H9 (cell line): ENCODE results near the gene DPM1. TPM values are rescaled to one million over a fixed set of nuclear protein-coding genes. Genes with fewer than 3 reads are reported as not detected.
A peak's percentile ranks its signal among the peaks of the same experiment; 100 is the strongest.

Experiments used
- DNase-seq: peaks from one replicate; pipeline ENCODE4 v3.0.0-alpha.2; 2017
- H2AFZ ChIP-seq: one replicate; pipeline ENCODE4 v1.6.1; 2013; ENCODE audit warnings: mild to moderate bottlenecking, low read length, control low read depth, moderate library complexity
- H2AK5ac ChIP-seq: 2 replicates; pipeline ENCODE4 v1.6.1; 2013; ENCODE audit warnings: low read length, control low read depth, mixed read lengths; ENCODE audit not compliant: insufficient read length
- H2BK120ac ChIP-seq: one replicate; pipeline ENCODE4 v1.6.1; 2013; ENCODE audit warnings: low read depth, mild to moderate bottlenecking, low read length, control low read depth, inconsistent platforms; ENCODE audit not compliant: poor library complexity, severe bottlenecking
- H2BK12ac ChIP-seq: 2 replicates; pipeline ENCODE4 v1.6.1; 2013; ENCODE audit warnings: low read length, control low read depth, mixed read lengths, low read depth; ENCODE audit not compliant: insufficient read length
- H2BK15ac ChIP-seq: 2 replicates; pipeline ENCODE4 v1.6.1; 2013; ENCODE audit warnings: low read depth, low read length, control low read depth
- H2BK20ac ChIP-seq: one replicate; pipeline ENCODE4 v1.6.1; 2013; ENCODE audit warnings: low read depth, mild to moderate bottlenecking, low read length, control low read depth, inconsistent platforms; ENCODE audit not compliant: poor library complexity, severe bottlenecking
- H2BK5ac ChIP-seq: 2 replicates; pipeline ENCODE4 v1.6.1; 2013; ENCODE audit warnings: low read length, control low read depth, mixed read lengths; ENCODE audit not compliant: insufficient read length
- H3K14ac ChIP-seq: 2 replicates; pipeline ENCODE4 v1.6.1; 2013; ENCODE audit warnings: low read length, control low read depth; ENCODE audit not compliant: insufficient read depth
- H3K18ac ChIP-seq: 2 replicates; pipeline ENCODE4 v1.6.1; 2013; ENCODE audit warnings: low read depth, mild to moderate bottlenecking, mixed read lengths, low read length, control low read depth; ENCODE audit not compliant: insufficient read length
- H3K23ac ChIP-seq: 2 replicates; pipeline ENCODE4 v1.6.1; 2013; ENCODE audit warnings: low read length, control low read depth, mixed read lengths, low read depth; ENCODE audit not compliant: insufficient read length
- H3K23me2 ChIP-seq: 2 replicates; pipeline ENCODE4 v1.6.1; 2013; ENCODE audit warnings: low read depth, mild to moderate bottlenecking, mixed read lengths, low read length, control low read depth; ENCODE audit not compliant: insufficient read length, poor library complexity, severe bottlenecking
- H3K27ac ChIP-seq: 2 replicates; pipeline ENCODE4 v1.5.1; 2013; ENCODE audit warnings: low read length, control low read depth, mixed read lengths, low read depth; ENCODE audit not compliant: insufficient read length
- H3K27me3 ChIP-seq: 2 replicates; pipeline ENCODE4 v1.6.1; 2013; ENCODE audit warnings: low read length, control low read depth, inconsistent platforms; ENCODE audit not compliant: insufficient read depth
- H3K4ac ChIP-seq: 2 replicates; pipeline ENCODE4 v1.6.1; 2013; ENCODE audit warnings: low read depth, mild to moderate bottlenecking, control low read depth, inconsistent platforms, low read length, moderate library complexity
- H3K4me1 ChIP-seq: 2 replicates; pipeline ENCODE4 v1.6.1; 2013; ENCODE audit warnings: low read length, control low read depth, inconsistent platforms; ENCODE audit not compliant: insufficient read depth
- H3K4me2 ChIP-seq: 2 replicates; pipeline ENCODE4 v1.6.1; 2013; ENCODE audit warnings: low read length, control low read depth, mixed read lengths; ENCODE audit not compliant: insufficient read length, insufficient read depth
- H3K56ac ChIP-seq: 2 replicates; pipeline ENCODE4 v1.6.1; 2013; ENCODE audit warnings: low read depth, mild to moderate bottlenecking, mixed read lengths, low read length, control low read depth; ENCODE audit not compliant: insufficient read length
- H3K79me1 ChIP-seq: 2 replicates; pipeline ENCODE4 v1.6.1; 2013; ENCODE audit warnings: low read depth, mild to moderate bottlenecking, moderate library complexity, low read length, control low read depth, inconsistent platforms; ENCODE audit not compliant: insufficient read depth, poor library complexity, severe bottlenecking
- H3K79me2 ChIP-seq: 2 replicates; pipeline ENCODE4 v1.6.1; 2013; ENCODE audit warnings: low read length, control low read depth, inconsistent platforms; ENCODE audit not compliant: insufficient read depth
- H3K9ac ChIP-seq: 2 replicates; pipeline ENCODE4 v1.6.1; 2013; ENCODE audit warnings: low read length, control low read depth, mixed read lengths; ENCODE audit not compliant: insufficient read length; ENCODE audit errors: extremely low read depth
- H3K9me3 ChIP-seq: one replicate; pipeline ENCODE4 v1.6.1; 2013; ENCODE audit warnings: low read depth, low read length, inconsistent platforms; ENCODE audit not compliant: control insufficient read depth
- H3T11ph ChIP-seq: one replicate; pipeline ENCODE4 v1.6.1; 2013; ENCODE audit warnings: mild to moderate bottlenecking, low read length, control low read depth, inconsistent platforms
- H4K20me1 ChIP-seq: one replicate; pipeline ENCODE4 v1.6.1; 2013; ENCODE audit not compliant: control insufficient read depth, insufficient read length, insufficient read depth
- H4K5ac ChIP-seq: 2 replicates; pipeline ENCODE4 v1.6.1; 2013; ENCODE audit warnings: low read depth, mild to moderate bottlenecking, mixed read lengths, low read length, control low read depth; ENCODE audit not compliant: insufficient read length
- H4K8ac ChIP-seq: replicated peaks from 2 replicates; pipeline ENCODE4 v1.6.1; 2013; ENCODE audit warnings: low read length, control low read depth, mixed read lengths, low read depth; ENCODE audit not compliant: insufficient read length
- H4K91ac ChIP-seq: 2 replicates; pipeline ENCODE4 v1.6.1; 2013; ENCODE audit warnings: low read depth, mild to moderate bottlenecking, moderate library complexity, mixed read lengths, low read length, control low read depth; ENCODE audit not compliant: insufficient read length
- H3K27ac Mint-ChIP-seq, 3 experiments: 2 replicates in 2 of 3; 3 replicates in 1 of 3; pipeline ENCODE4 v1.8.0; 2020 to 2021; ENCODE audit warnings: mixed read lengths in 3 of 3, mild to moderate bottlenecking in 1 of 3, moderate library complexity in 1 of 3
- H3K27me3 Mint-ChIP-seq: 2 replicates; pipeline ENCODE4 v1.8.0; 2021; ENCODE audit warnings: low read depth, mild to moderate bottlenecking, moderate library complexity, mixed read lengths
- H3K36me3 Mint-ChIP-seq, 3 experiments: 2 replicates in 2 of 3; 3 replicates in 1 of 3; pipeline ENCODE4 v1.8.0; 2020 to 2021; ENCODE audit warnings: low read depth in 3 of 3, mixed read lengths in 3 of 3; ENCODE audit not compliant: insufficient read depth in 1 of 3
- H3K4me1 Mint-ChIP-seq, 2 experiments: 2 replicates each; pipeline ENCODE4 v1.8.0; 2020; ENCODE audit warnings: mixed read lengths in 2 of 2
- H3K4me3 Mint-ChIP-seq, 2 experiments: 2 replicates in 1 of 2; 3 replicates in 1 of 2; pipeline ENCODE4 v1.8.0; 2020 to 2021; ENCODE audit warnings: mild to moderate bottlenecking in 2 of 2, mixed read lengths in 2 of 2, moderate library complexity in 1 of 2
- H3K9me3 Mint-ChIP-seq, 2 experiments: 2 replicates in 1 of 2; 3 replicates in 1 of 2; pipeline ENCODE4 v1.8.0; 2020; ENCODE audit warnings: mild to moderate bottlenecking in 2 of 2, mixed read lengths in 2 of 2, moderate library complexity in 1 of 2
- WGBS: extraction: QIAGEN DNeasy Blood & Tissue Kit; methylation state at CpG from one replicate; pipeline ENCODE4 v1.1.7; 2013; ENCODE audit warnings: missing lambda C conversion rate, low lambda C conversion rate, mixed read lengths; ENCODE audit not compliant: insufficient read length; ENCODE audit errors: extremely low coverage; 5-methylcytosine and 5-hydroxymethylcytosine counted together
- total RNA-seq: library from RNA; stranded (reverse); gene quantifications from 2 replicates; pipeline ENCODE4 v1.2.1, GENCODE V29; 2021
- TF ChIP-seq, protein P1 (sequence below): fragments of 200-600 bp; sonication (generic); conservative IDR thresholded peaks from 3 replicates; pipeline ENCODE4 v1.8.0; 2021; ENCODE audit warnings: antibody characterized with exemption, mild to moderate bottlenecking

Gene DPM1
- total RNA-seq, 1 experiment from 2014 or later: 64.0 TPM

DNA sequence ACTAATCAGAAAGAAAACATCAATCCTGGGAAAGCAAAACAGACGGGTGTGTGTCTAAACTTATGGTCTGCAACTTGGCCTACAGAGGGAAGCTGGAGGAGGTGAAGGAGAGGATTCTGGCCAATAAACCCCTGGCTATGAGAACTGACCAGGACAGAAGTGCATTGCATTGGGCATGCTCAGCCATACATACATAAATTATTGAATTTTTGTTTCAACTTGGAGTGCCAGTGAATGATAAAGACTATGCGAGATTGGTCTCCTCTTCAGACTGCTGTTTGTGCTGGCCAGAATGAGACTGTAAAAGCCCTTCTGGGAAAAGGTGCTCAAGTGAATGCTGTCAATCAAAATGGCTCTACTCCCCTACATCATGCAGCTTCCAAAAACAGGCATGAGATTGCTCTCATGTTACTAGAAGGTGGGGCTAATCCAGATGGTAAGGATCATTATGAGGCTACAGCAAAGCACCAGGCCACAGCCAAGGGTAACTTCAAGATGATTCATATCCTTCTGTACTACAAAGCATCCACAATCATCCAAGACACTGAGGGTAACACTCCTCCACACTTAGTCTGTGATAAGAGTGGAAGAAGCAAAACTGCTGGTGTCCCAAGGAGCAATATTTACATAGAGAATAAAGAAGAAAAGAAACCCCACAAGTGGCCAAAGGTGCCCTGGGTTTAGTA lies 44.5 kb downstream of the DPM1 start:
- Histone ChIP-seq H2BK12ac (no peak overlapping the region), H2BK15ac (no peak overlapping the region), H2BK120ac (no peak overlapping the region), H3K79me2 (peaks cover 84% of the 10 kb centered on the region), H4K8ac (no peak overlapping the region), H3K4ac (no peak overlapping the region), H3K56ac (no peak overlapping the region), H3K14ac (no peak overlapping the region), H3K4me2 (no peak overlapping the region), H3K27ac (no peak overlapping the region), H2AFZ (no peak overlapping the region), H3K27me3 (no peaks in the 10 kb centered on the region), H2BK5ac (no peak overlapping the region), H3K23me2 (no peaks in the 10 kb centered on the region), H4K5ac (no peak overlapping the region), H3K23ac (no peak overlapping the region), H2AK5ac (no peak overlapping the region), H3K79me1 (no peaks in the 10 kb centered on the region), H4K91ac (no peak overlapping the region), H3K9ac (no peak overlapping the region), H3K9me3 (no peaks in the 10 kb centered on the region), H3T11ph (no peak overlapping the region), H4K20me1 (no peaks in the 10 kb centered on the region), H2BK20ac (no peak overlapping the region), H3K4me1 (peaks cover 5% of the 10 kb centered on the region; the same call in 1 of the 2 replicates), H3K18ac (no peak overlapping the region)
- Mint-ChIP-seq H3K27me3 (no peaks in the 10 kb centered on the region), H3K27ac (peak overlapping the region; percentile 10 to 55 (median 37)), H3K9me3 (no peaks in the 10 kb centered on the region), H3K4me3 (no peak overlapping the region), H3K4me1 (peaks cover 65% of the 10 kb centered on the region in 2 experiments), H3K36me3 (peaks cover 8 to 75% (median 55%) of the 10 kb centered on the region in 3 experiments; a peak in 6 of 7 replicates)
- no CpG with 5 or more reads among the region's 2 CpGs for WGBS
- DNase-seq: no peak
- TF ChIP-seq, protein P1, sequence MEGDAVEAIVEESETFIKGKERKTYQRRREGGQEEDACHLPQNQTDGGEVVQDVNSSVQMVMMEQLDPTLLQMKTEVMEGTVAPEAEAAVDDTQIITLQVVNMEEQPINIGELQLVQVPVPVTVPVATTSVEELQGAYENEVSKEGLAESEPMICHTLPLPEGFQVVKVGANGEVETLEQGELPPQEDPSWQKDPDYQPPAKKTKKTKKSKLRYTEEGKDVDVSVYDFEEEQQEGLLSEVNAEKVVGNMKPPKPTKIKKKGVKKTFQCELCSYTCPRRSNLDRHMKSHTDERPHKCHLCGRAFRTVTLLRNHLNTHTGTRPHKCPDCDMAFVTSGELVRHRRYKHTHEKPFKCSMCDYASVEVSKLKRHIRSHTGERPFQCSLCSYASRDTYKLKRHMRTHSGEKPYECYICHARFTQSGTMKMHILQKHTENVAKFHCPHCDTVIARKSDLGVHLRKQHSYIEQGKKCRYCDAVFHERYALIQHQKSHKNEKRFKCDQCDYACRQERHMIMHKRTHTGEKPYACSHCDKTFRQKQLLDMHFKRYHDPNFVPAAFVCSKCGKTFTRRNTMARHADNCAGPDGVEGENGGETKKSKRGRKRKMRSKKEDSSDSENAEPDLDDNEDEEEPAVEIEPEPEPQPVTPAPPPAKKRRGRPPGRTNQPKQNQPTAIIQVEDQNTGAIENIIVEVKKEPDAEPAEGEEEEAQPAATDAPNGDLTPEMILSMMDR: no peak
